Suprapubic skin (tissue), 4 donors: ENCODE measurements around the gene TRIM47. TPM values are rescaled to one million over a fixed set of nuclear protein-coding genes. Genes with fewer than 3 reads are reported as not detected.

Experiments used
- DNase-seq, 2 donors: peaks; one replicate each; pipeline ENCODE4 v3.0.0-alpha.2; 2019; ENCODE audit warnings: low spot score in 2 of 2
- H3K27ac ChIP-seq: fragments of 200-600 bp; sonication (generic); one replicate; pipeline ENCODE4 v1.5.1; 2019
- H3K27me3 ChIP-seq: fragments of 200-600 bp; sonication (generic); one replicate; pipeline ENCODE4 v1.5.1; 2019
- H3K36me3 ChIP-seq: fragments of 200-600 bp; sonication (generic); one replicate; pipeline ENCODE4 v1.5.1; 2019
- H3K4me1 ChIP-seq: fragments of 200-600 bp; sonication (generic); one replicate; pipeline ENCODE4 v1.5.1; 2019
- H3K4me3 ChIP-seq: fragments of 200-600 bp; sonication (generic); one replicate; pipeline ENCODE4 v1.5.1; 2019; ENCODE audit warnings: mild to moderate bottlenecking
- H3K9me3 ChIP-seq: fragments of 200-600 bp; sonication (generic); one replicate; pipeline ENCODE4 v1.5.1; 2019
- EP300 ChIP-seq: sonication (generic); formaldehyde crosslinking; IDR thresholded peaks from one replicate; pipeline ENCODE4 v1.6.1; 2017; ENCODE audit warnings: antibody characterized with exemption
- POLR2A ChIP-seq, 2 donors: fragments of 450-650 bp; IDR thresholded peaks; one replicate each; pipeline ENCODE4 v1.6.1; 2017; ENCODE audit warnings: antibody characterized with exemption in 2 of 2, mild to moderate bottlenecking in 2 of 2, moderate library complexity in 2 of 2
- POLR2AphosphoS5 ChIP-seq, 3 donors: sonication (generic); formaldehyde crosslinking; IDR thresholded peaks; one replicate each; pipeline ENCODE4 v1.6.1; 2017; ENCODE audit warnings: antibody characterized with exemption in 3 of 3
- WGBS: methylation state at CpG from one replicate; pipeline ENCODE4 v1.1.5; 2018; 5-methylcytosine and 5-hydroxymethylcytosine counted together
- total RNA-seq, 4 donors: library from RNA; depleted of rRNA; stranded (reverse); fragments of >200 nt; gene quantifications; one replicate each; pipeline ENCODE4 v1.1.0, GENCODE V29; 2016
- TF ChIP-seq, protein P1 (sequence below), 2 donors: fragments of 200-600 bp in 1 of 2; fragments of 450-650 bp in 1 of 2; sonication (generic) in 1 of 2; IDR thresholded peaks; one replicate each; pipeline ENCODE4 v1.5.1; 2016 to 2019; ENCODE audit warnings: antibody characterized with exemption in 2 of 2, mild to moderate bottlenecking in 1 of 2, moderate library complexity in 1 of 2

TRIM47 gene
- total RNA-seq, 4 donors from 2014 or later: 22.8 to 43.1 (median 27.7) TPM

DNA sequence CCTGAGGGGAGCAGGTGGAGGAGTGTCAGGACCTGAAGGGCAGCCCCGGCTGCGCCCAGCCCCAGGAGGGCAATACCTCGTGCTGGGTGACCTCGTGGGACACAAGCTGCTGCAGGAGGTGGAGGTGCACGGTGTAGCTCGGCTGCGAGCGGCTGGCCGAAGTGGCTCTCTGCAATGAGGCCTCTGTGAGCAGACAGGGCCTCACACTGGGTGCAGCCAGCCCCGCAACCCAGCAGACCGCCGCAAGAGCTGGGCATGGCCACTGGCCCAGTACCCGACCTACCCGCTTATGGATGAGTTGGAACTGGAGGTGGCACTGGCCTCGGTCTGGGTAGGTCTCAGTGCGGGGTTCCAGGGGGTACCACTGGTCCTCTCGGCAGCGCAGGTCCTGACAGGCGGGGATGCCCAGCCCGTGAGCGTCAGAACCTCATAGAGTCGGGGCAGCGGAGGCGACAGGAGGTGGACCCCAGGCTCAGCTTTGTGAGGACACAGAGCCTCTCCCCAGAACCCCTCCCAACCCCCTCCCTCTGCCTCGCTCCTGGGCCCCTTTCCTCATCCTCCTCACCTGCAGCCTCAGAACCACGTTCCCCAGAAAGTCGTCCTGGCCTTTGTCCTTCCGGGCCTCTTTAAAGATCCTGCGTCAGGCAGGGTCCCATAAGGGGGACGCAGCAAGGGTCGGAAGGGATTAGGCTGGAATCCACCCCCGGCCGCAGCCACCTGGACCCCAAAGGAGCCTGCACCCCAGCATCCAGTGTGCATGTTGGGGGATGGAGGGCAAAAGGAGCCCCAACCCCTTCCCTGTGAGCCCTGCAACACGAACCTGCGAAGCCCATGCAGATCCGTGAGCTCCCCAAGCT, 38.2 kb downstream of the TRIM47 start:
- 92% methylated on average over 11 of the region's 36 CpGs for WGBS
- no peaks in the 10 kb centered on the region for H3K27me3 ChIP-seq
- TF ChIP-seq, protein P1, sequence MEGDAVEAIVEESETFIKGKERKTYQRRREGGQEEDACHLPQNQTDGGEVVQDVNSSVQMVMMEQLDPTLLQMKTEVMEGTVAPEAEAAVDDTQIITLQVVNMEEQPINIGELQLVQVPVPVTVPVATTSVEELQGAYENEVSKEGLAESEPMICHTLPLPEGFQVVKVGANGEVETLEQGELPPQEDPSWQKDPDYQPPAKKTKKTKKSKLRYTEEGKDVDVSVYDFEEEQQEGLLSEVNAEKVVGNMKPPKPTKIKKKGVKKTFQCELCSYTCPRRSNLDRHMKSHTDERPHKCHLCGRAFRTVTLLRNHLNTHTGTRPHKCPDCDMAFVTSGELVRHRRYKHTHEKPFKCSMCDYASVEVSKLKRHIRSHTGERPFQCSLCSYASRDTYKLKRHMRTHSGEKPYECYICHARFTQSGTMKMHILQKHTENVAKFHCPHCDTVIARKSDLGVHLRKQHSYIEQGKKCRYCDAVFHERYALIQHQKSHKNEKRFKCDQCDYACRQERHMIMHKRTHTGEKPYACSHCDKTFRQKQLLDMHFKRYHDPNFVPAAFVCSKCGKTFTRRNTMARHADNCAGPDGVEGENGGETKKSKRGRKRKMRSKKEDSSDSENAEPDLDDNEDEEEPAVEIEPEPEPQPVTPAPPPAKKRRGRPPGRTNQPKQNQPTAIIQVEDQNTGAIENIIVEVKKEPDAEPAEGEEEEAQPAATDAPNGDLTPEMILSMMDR (IDR thresholded peaks at IDR 0.05): no peak
- TF ChIP-seq EP300 (no peak), POLR2AphosphoS5 (IDR thresholded peaks at IDR 0.05) (no peak), POLR2A (IDR thresholded peaks at IDR 0.05) (no peak)
- no peaks in the 10 kb centered on the region for H3K9me3 ChIP-seq
- peaks cover 25% of the 10 kb centered on the region for H3K36me3 ChIP-seq
- peaks cover 17% of the 10 kb centered on the region for H3K4me1 ChIP-seq
- no peak overlapping the region for H3K27ac ChIP-seq
- H3K4me3 ChIP-seq: no peak overlapping the region
- no peak for DNase-seq

DNA sequence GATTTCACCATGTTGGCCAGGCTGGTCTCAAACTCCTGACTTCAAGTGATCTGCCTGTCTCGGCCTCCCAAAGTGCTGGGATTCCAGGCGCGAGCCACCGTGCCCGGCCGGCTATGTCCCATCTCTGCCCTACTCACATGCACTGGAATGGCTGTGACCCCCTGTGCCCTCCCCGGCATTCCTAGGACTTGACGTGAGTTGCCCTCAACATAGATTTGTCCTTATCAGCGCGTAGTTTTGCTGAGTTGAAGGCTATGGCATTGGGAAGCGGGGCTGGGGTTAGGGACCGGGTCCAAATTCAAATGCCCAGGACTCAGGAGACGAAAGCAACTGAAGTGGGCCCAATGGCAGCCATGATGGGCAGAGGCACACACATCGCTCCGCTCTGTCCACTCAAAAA, 40.0 kb downstream of the TRIM47 start:
- 92% methylated on average over 15 of the region's 15 CpGs for WGBS
- no peaks in the 10 kb centered on the region for H3K9me3 ChIP-seq
- no peak for DNase-seq
- H3K36me3 ChIP-seq: peaks cover 30% of the 10 kb centered on the region
- H3K27me3 ChIP-seq: no peaks in the 10 kb centered on the region
- no peak for TF ChIP-seq POLR2AphosphoS5 (IDR thresholded peaks at IDR 0.05)
- TF ChIP-seq, protein P1 (IDR thresholded peaks at IDR 0.05): no peak
- no peak for TF ChIP-seq EP300
- TF ChIP-seq POLR2A (IDR thresholded peaks at IDR 0.05): no peak
- no peak overlapping the region for H3K4me3 ChIP-seq
- no peak overlapping the region for H3K27ac ChIP-seq
- H3K4me1 ChIP-seq: peaks cover 6% of the 10 kb centered on the region

DNA sequence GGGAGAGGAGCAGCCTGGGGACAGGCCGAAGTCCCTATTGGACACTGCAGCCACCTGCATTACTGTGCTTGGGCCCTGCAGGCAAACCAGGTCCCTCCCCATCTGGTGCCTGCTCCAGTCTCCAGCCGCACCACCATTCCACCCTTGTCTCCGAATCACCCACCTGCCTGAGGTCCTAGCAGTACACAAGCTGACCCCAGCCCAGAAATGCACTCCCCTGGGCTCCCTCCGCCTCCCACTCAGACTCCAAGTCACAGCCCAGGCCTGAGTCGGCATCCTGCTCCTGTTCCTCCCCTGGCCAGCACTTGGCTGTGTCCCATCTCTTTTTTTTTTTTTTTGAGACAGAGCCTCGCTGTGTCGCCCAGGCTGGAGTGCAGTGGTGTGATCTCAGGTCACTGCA, 40.5 kb downstream of the TRIM47 start:
- peaks cover 30% of the 10 kb centered on the region for H3K36me3 ChIP-seq
- TF ChIP-seq POLR2AphosphoS5 (IDR thresholded peaks at IDR 0.05) (no peak), POLR2A (IDR thresholded peaks at IDR 0.05) (no peak), EP300 (no peak)
- TF ChIP-seq, protein P1 (IDR thresholded peaks at IDR 0.05): no peak
- 80% methylated on average over 7 of the region's 7 CpGs for WGBS

DNA sequence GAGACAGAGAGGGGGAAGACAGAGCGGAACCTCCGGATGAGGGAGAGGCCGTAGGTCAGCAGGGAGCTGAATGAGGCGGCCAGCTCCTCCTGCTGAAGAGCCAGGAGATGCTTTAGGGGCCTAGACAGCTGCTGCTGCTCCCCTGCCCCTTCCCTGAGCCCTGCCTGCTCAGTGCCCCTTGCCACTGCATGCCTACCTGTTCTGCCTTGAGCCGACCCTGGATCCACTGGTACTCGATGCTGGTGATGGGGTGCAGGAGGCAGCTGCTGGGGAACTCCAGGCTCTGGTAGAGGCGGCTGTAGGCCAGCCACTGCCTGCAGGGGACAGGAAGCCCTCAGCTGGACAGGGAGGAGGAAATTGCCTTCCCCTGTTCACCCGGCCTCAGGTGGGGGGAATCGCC, 41.8 kb downstream of the TRIM47 start:
- Histone ChIP-seq H3K27ac (no peak overlapping the region), H3K9me3 (no peaks in the 10 kb centered on the region), H3K4me3 (no peak overlapping the region), H3K4me1 (peaks cover 16% of the 10 kb centered on the region), H3K36me3 (peaks cover 30% of the 10 kb centered on the region), H3K27me3 (no peaks in the 10 kb centered on the region)
- WGBS: 88% methylated on average over 7 of the region's 9 CpGs
- DNase-seq: no peak
- TF ChIP-seq POLR2A (IDR thresholded peaks at IDR 0.05): no peak
- no peak for TF ChIP-seq POLR2AphosphoS5 (IDR thresholded peaks at IDR 0.05)
- TF ChIP-seq, protein P1 (IDR thresholded peaks at IDR 0.05): no peak
- TF ChIP-seq EP300: no peak

More for the DNA sequence above, 40.5 kb downstream of the TRIM47 start:
- Histone ChIP-seq H3K9me3 (no peaks in the 10 kb centered on the region), H3K4me1 (peaks cover 9% of the 10 kb centered on the region), H3K4me3 (no peak overlapping the region), H3K27me3 (no peaks in the 10 kb centered on the region), H3K27ac (no peak overlapping the region)
- DNase-seq: no peak

DNA sequence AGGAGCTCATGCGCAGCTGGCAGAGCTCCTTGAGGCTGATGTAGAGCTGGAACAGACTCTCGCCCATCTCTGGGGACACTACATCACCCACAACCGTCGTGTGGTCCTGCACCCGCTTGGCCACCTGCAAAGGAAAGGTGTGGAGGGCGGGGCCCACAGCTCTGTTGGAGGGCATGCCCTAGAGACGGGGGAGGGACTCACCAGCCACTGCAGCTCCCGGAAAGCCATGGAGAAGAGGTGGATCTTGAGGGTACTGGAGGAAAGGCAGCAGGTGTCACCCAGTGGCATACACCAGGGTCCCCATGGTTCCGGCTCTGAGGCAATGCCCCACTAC, 42.8 kb downstream of the TRIM47 start:
- DNase-seq: no peak
- no peak overlapping the region for H3K27ac ChIP-seq
- H3K4me1 ChIP-seq: peaks cover 16% of the 10 kb centered on the region
- TF ChIP-seq POLR2A (IDR thresholded peaks at IDR 0.05) (no peak), POLR2AphosphoS5 (IDR thresholded peaks at IDR 0.05) (no peak), EP300 (no peak)
- TF ChIP-seq, protein P1 (IDR thresholded peaks at IDR 0.05): no peak
- no peaks in the 10 kb centered on the region for H3K27me3 ChIP-seq
- no peak overlapping the region for H3K4me3 ChIP-seq
- peaks cover 30% of the 10 kb centered on the region for H3K36me3 ChIP-seq
- WGBS: 78% methylated on average over 4 of the region's 9 CpGs
- no peaks in the 10 kb centered on the region for H3K9me3 ChIP-seq
